NCI-H1417 treated with DMSO at 0.1 percent for 48 hours (cell line): ENCODE data around the gene KCNB1.

ENCODE experiments used
- DNase-seq: peaks from one replicate; lab custom pipeline; 2025; lab: John Stamatoyannopoulos, UW

The KCNB1 gene

DNA sequence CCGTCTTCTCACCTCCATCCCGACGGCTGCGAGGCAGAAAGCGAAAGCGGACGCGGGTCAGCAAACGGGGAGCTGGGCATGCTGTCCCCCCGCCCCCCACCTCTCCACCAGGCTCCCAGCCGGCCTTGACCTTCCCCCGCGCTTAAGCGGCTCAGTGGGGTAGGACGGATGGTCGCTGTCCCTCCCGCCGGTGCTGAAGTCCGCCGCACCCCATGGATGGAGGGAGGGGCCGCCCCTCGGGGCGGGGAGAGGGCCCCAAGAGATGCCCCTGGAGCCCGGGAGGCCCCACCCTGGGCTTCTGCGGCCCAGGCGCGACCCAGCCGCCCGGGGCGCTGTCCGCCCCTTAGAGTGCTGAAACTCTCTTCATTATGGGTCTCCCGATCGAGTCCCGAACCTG, at the start of gene KCNB1:
KCNB1 (minus strand) TSS at position 48 of the 397 bp plus-strand sequence. CDS start 188 bp downstream, outside the sequence.
- no peak for DNase-seq

DNA sequence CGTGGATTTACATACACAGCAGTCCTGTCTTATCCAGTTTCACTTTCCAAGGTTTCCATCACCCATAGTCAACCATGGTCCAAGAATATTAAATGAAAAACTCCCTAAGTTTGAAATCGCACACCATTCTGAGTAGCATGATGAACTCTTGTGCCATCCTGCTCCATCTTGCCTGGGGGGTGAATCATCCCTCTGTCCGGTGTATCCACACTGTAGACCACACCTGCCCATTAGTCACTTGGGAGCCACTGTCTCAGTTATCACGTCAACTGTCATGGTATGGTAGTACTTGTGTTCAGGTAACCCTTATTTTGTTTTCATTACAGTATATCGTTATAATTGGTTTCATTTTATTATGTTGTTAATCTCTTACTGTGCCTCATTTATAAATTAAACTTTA, 47.0 kb upstream of the KCNB1 start:
- DNase-seq, result no peak

DNA sequence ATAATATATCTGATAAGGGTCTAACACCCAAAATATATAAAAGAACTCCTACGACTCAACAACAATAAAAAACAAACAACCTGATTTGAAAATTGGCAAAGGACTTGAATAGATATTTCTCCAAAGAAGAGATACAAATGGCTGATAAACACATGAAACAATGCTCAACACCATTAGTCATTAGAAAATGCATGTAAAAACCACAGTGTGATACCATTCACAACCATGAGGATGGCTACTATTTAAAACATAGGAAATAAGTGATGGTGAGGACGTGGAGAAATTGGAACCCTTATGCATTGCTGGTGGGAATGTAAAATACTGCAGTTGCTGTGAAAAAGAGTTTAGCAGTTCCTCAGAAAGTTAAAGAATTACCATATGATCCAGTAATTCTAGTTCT, 44.1 kb upstream of the KCNB1 start:
- DNase-seq, result no peak

DNA sequence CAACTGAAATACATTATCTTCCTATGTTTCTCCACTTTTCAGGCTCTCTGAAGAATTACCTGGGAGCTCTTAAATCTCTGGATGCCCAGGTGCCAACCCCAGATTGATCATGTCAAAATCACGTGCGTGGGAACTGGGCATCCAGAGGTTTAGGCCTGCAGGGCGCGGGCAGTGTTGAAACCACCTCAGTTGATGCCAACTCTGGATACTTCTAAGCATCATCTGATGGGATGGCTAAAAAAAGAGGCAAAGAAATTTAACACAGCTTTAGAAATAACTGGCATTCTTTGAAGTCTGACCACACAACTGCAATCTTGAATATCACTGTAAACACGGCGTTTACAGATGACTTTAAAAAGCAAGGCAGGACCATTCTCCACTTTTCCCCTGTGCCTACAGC, 43.6 kb upstream of the KCNB1 start:
- DNase-seq, result no peak

DNA sequence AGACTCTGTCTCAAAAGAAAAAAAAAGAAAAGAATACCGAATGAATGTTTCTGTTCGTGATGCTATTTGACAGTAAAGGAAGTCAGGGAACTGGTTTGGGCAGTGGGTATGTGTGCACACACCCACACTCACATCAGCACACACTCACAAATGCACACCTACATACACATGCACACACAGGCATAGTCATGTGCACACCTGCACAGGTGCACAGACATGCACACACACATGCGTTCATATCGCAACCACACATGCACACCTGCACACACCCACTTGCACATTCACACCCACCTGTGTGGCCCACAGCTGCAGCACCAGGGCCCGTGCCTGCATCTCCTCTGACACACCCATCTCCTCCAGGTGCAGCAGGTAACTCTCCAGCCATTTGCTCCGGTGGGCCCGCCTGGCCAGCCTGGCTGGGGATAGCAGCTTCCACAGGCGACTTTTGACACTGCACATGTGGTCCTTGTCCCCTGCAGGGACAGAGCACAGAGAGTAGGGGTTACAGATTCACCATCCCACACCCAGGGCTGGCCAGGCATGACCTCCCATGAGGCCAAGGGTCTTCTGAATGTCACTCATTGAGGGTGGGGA, 41.4 kb upstream of the KCNB1 start:
- DNase-seq, result no peak

DNA sequence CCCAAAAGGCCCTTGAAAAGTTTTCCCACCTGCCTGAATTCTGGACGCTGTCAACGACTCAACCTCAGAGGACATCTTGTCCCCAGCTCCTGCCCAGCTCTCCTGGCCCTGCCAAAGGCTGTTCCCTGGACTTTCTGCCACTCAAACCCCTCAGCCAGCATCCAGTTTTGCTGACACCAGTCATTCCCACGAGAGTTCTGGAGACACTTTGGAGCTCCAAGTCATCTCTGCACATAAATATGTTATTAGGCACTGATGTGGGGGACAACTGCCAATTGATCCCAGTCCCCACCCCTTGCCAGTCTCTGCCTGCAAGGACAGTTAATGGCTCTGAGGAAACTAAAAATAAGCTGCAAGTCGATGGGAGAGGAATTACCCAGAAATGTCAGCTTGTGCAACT, 38.9 kb upstream of the KCNB1 start:
- DNase-seq, result no peak

DNA sequence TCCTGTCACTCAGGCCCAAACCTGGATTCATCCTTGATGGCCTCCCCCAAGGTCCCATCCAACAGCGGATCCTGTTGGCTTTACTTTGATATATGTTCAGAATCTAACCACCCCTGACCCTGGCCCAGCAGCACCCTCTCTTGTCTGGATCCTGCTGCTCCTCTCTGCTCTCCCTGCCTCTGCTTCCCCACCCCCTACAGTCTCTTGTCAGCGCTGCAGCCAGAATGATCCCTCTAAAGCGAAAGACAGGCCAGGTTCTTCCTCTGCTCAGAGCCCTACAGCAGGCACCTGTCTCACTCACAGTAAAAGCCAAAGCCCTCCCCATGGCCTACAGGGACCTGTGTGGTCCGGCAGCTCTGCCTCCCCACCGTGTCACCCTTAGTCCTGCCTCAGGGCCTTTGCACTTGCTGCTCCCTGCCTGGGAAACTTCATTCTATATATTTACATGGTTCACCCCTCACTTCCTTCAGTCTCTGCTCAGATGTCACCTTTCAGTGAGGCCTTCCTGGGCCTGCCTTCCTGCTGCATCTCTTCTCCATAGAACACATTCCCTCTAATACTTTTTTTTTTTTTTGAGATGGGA, 37.4 kb upstream of the KCNB1 start:
- no peak for DNase-seq

DNA sequence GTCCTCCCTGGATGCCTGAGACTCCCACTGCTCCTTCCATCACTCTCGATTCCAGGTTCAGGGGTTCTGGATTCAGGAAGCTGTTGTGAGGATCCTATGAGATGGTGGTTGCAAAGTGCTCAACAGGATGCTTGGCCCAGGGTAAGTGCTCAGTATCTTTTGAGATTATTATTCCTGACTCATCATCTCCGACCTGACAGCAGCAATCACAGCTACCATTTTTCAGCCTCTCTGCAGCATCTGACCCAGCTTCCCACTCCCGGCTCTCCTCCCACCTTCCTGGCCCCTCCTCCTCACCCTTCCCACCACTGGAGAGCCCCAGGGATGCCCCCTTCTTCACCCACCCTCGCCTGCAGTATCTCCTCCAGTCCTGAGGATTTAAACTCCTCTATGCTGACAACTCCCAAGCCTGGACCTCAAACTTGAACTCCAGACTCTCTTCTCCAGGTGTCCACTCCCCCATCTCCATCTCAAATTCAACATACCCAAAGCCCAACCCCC, 36.8 kb upstream of the KCNB1 start:
- no peak for DNase-seq

DNA sequence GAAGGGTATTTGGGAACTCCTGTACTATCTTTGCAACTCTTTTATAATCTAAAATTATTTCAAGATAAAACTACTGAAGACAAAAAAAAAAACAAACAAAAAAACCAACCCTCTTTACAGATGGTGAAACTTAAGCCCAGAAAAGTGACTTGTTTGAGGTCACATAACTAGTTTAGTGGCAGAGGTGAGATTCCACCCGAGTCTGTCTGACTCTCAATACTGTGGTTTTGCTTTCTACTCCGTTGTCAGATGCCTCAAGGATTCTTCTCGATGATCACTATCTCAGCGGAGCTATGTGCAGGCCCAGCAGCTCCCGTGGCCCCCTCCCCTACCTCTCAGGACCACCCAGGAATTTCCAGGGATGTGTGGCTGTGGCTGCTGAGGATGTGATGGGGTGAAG, 36.1 kb upstream of the KCNB1 start:
- DNase-seq, result no peak

DNA sequence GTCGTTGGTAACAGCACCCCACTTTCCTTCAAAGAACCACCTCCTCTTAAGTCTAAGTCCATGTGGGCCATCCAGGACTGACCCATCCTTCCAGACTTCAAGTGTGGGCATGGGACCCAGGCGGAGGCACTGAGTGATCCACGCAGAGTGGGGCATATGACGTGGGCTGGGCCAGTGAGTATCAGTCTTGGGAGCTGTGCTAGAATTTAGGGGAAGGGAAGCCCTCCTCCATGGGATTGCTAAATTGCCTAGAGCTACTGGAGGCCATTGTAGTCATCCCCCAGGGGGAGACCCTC, 35.3 kb upstream of the KCNB1 start:
- DNase-seq, result no peak

DNA sequence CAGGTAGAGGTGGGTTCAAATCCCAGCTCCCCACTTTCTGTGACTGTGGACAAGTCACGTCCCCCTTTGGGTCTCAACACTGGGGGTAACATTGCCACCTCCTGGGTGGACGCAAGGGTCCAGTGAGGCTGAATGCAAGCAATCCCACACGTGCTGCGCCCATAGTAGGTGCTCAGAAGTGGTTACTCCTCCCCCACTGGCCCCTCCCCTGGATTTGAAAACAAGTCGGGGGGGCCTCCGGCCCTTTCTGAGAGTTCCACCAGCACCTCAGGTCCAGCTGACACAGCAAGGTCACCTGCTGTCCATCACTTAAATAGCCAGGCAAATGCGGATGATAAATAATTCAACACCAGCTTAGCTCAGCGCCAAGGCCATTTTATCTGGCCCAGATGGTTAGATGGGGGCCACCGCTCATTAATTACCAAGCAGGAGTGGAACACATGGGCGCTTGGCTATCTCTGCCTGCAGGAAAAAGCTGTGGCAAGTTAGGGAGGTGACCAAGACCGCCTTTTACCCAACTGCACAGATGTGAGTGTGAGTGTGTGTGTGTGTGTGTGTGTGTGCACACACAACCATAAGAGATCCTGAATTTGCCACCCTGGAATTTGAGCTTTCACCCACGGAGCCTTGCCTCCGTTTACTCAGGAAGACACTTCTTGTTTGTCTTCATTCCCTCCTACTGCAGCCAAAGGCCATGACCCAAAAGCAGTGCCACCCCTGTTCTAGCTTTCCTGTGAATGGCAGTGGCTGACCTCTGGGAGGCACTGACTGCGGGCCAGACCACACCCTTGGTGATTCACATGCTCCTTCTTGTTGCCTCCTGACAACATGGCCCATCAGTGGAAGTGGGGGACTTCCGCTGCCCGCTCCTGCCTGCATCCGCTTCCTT, 34.7 kb upstream of the KCNB1 start:
- DNase-seq, result no peak

DNA sequence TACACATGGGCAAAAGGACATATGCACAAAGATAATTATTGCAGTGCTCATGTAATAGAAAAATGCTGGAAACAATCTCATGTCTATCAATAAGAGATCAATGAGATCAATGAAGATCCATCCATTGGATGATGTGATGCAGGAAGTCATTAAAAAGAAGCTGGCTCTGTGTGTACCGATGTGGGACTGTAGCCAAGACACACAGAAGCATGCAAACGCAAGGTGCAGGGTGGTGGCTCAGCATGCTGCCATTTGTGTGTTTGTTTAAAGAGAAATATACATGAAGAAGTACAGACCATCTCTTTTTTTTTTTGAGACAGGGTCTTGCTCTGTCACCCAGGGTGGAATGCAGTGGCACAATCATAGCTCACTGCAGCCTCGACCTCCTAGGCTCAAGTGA, 33.1 kb upstream of the KCNB1 start:
- no peak for DNase-seq

DNA sequence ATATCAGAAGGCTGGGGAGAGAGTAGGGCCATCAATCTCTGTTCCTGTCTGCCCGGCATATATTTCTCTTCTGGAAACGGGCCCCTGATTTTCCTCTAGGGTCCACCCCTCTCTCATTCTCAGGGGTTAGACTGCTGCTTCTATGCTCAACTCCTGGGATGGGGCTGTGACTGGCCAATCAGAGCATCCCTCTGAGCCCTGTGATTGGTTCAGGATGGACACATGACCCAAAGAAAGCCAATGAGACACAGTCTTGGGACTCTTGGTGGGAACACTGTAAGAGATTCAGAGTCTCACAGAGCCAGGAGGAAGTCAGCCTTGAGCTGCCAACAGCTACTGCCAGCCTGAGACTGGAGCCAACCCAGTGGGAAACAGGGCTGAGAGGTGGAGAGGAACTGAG, 31.0 kb upstream of the KCNB1 start:
- no peak for DNase-seq

DNA sequence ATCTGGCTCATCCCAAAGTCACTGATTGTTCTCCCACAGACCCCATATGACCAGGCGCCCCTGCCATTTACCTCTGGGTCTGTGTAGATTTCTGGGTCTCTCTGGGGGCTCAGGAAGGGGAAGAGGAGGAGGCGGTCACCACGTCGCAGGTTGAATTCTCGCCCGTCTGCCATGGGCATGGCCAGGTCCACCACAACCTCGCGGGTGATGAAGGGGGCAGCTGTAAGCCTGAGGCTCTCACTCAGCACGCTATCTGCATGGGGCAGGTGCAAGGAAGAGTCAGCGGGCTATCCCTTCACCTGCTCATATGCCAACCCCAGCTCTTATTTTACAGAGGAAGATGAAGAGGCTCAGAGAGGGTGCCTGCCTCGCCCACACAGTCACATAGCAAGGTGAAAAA, 30.5 kb upstream of the KCNB1 start:
- DNase-seq, result no peak

DNA sequence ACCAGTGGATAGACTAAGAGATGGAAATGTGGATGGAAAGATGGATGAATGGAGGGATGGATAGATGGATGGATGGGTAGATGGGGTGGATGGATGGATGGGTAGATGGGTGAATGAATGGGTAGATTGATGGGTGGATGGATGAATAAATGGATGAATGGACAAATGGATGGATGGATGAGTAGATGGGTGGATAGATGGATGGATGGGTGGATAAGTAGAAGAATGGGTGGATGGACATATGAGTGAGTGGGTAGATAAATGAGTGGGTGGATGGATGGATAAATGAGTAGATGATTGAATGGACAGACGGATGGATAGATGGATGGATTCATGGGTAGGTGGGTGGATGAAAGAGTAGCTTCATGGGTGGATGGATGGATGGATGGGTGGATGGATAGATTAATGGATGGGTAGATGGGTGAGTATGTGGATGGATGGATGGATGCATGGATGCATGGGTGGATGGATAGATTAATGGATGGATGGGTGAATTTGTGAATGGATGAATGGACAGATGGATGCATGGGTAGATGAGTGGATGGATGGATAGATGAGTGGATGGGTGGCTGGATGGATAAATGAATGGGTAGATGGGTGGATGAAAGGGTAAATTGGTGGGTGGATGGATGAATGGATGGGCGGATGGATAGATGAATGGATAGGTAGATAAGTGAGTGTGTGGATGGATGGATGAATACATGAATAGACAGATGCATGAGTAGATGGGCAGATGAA, 29.5 kb upstream of the KCNB1 start:
- no peak for DNase-seq

DNA sequence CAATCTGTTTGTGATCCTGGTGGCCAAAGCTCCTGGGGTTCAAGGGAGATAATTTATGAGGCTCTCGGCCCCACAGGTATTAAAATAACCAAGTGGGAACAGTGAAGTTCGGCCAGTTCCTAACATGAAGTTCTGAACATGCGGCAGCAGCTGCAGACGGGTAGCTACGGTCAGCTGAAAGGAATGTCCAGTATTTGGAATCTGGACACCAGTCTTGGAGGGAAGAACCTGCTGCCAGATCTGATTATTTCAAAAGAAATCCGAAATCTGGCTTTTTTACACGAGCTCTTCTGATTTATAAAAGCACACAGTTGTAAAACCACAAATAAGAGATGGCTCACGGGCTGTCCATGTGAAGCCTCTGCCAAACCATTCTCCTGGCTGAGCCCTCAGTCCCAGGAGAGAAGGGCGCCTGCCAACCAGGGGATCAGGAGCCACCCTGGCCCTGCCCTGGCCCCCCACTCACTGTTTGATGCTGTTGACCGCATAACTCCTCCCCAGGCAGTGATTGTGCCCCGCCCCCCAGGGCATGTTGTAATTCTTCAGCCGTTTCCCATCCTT, 28.2 kb upstream of the KCNB1 start:
- DNase-seq, result no peak

DNA sequence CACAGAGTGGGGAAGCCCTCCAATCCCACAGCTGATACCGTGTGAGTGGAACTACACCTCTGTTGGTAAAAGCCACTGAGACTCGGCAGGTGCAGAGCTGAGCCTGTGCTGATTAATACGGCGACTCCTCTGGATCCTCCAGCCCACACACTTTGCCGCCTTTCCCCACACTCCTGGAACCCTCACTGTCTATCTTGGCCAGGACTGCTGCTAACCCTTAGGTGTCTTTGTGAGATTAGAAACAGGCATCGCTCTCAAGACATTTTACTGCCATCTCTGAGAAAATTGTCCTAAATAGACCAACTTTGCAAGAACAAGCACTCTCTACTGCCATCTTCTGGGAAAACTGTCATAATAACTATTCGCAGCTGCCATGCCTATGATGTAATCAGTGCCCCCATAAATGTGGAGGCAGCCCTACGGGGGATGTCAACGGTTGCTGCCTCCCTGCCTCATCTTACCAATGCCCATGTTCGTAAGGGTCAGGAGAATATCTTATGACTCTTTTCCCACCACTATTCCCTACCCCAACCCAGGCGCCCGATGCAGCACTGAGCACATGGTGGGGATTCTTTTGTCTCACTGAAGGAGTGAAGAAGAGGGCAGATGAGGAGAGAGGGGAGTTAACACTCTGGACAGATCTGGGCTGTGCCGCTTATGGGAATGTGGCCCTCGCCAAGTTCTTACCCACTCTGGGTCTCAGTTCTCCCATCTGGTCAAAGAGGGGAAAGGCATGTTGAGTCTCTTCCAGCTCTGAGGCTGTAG, 26.1 kb upstream of the KCNB1 start:
- DNase-seq, result peak; percentile 51

DNA sequence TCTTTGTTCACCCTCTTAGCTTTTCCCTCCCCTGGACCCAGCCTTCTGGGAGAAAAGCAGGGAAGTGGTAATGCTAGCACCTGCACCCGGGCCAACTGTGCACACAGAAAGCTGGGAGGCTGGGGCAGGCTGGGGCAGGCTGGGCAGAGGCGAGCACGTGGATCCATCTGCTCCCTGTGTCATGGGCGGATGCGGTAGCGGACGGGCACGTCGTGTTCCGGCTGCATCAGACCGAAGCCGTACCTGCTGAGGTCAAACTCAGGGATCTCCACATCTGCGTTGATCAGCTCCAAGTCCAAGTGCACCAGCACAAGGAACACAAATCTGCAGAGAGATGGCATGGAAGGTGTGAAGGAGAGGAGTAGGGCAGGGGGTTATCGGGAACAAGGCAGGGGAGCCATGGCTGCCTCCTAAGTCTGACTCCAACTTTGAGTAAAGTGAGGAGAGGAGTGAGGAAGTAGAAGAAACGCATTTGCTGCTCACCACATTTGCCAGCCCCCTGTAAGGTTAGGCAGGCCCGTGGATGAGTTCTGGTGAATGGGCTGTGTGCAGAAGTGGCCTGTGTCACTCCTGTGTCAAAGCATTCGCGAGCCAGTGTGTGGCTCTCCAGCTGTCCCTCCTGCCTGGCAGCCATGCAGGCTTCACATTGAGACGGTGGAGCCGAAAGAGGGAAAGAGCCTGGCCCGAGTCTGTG, 25.4 kb upstream of the KCNB1 start:
- no peak for DNase-seq

DNA sequence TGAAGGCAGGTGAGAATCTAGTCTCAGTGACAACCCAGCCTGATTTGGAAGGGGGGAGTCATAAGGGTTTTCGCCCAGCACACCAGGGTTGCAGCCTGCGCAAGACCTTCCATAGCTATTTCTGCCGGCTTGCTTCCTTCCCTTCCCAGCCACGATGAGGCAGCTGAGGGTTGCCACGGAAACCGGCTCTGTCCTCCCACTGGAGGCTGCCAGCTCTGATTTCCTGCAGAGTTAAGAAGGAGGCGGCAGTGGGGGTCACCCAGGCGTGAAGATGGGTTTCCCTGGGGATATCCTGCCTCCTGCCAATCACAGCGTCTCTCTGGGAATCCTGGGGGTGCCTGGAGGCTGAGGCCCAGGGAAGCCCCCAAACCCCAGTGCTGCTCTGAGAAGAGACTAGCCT, 23.1 kb upstream of the KCNB1 start:
- peak; percentile 39 for DNase-seq

DNA sequence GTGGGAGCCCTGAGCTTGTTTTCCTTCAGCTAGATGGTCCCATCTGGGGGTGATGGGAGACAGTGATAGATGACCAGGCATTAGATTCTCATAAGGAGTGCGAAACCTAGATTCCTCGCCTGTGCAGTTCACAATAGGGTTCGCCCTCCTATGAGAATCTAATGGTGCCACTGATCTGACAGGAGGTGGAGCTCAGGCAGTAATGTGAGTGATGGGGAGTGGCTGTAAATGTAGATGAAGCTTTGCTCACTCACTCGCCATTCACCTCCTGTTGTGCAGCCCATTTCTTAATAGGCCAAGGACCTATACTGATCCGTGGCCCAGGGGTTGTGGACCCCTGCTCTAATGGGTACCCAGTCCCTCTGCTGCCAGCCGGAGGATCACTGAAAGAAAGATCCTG, 20.7 kb upstream of the KCNB1 start:
- no peak for DNase-seq

DNA sequence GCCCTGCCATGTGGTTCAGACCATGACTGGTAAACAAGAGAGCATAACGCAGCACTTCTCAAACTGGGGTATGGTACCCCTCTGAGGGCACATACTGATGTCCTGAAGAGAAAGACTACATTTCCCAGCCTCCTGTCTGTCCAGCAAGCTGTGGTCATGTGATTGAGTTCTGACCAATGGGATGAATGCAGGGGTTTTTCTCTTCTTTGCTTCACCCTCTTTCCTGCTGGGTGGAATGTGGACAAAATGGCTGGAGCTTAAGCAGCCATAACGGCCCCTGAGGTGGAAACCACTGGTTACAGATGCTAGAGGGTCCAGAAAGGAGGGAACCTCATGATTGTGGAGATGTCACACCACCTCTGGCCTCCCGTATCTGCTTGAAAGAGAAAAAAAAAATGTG, 19.4 kb upstream of the KCNB1 start:
- DNase-seq, result no peak
